IMR-90 (cell line): Measurements from ENCODE around the gene ATP8B3. TPM values are rescaled to one million over a fixed set of nuclear protein-coding genes. Genes with fewer than 3 reads are reported as not detected.

Experiments used
- ATAC-seq: fragments of 200-7000 bp; cut with Tn5 transposase; 2 replicates; pipeline ENCODE4 v1.9.1; 2020; ENCODE audit warnings: low read depth, mild to moderate bottlenecking, moderate library complexity
- BruUV-seq: library from RNA; stranded (reverse); fragments of 400-500 nt; replicated peaks from 2 replicates; lab custom pipeline; 2021; lab: Mats Ljungman, UMichigan
- CTCF ChIA-PET: fragments of 300-600 bp; formaldehyde crosslinking; extraction: SDS; loops from one replicate; lab custom pipeline; 2021; ENCODE audit warnings: antibody characterized with exemption; lab: Yijun Ruan, JAX
- POLR2A ChIA-PET: fragments of 300-600 bp; sonication (Branson Sonifier 250); formaldehyde crosslinking; loops from one replicate; lab custom pipeline; 2022; ENCODE audit warnings: antibody characterized with exemption; ENCODE audit not compliant: unreplicated experiment; lab: Charles Lee
- DNase-seq: peaks from one replicate; pipeline ENCODE4 v3.0.0; 2013
- H2AFZ ChIP-seq: replicated peaks from 2 replicates; pipeline ENCODE3; 2013; ENCODE audit warnings: low read length, mild to moderate bottlenecking; ENCODE audit not compliant: poor library complexity
- H2AK5ac ChIP-seq: 2 replicates; pipeline ENCODE4 v1.6.1; 2013; ENCODE audit warnings: low read depth, low read length, inconsistent platforms
- H2AK9ac ChIP-seq: replicated peaks from 2 replicates; pipeline ENCODE3; 2013; ENCODE audit warnings: mild to moderate bottlenecking, low read depth, low read length, moderate library complexity; ENCODE audit not compliant: poor library complexity
- H2BK120ac ChIP-seq: 2 replicates; pipeline ENCODE4 v1.6.1; 2013; ENCODE audit warnings: low read depth, low read length, inconsistent platforms
- H2BK15ac ChIP-seq: 3 replicates; pipeline ENCODE4 v1.6.1; 2013; ENCODE audit warnings: low read depth, low read length, inconsistent platforms
- H2BK20ac ChIP-seq: 2 replicates; pipeline ENCODE4 v1.6.1; 2013; ENCODE audit warnings: low read depth, mild to moderate bottlenecking, inconsistent platforms, low read length, moderate library complexity
- H2BK5ac ChIP-seq: 2 replicates; pipeline ENCODE4 v1.6.1; 2013; ENCODE audit warnings: mild to moderate bottlenecking, low read depth, low read length, inconsistent platforms; ENCODE audit not compliant: poor library complexity, severe bottlenecking
- H3K14ac ChIP-seq: replicated peaks from 2 replicates; pipeline ENCODE4 v1.6.1; 2013; ENCODE audit warnings: low read depth, low read length, inconsistent platforms
- H3K18ac ChIP-seq: 2 replicates; pipeline ENCODE4 v1.6.1; 2013; ENCODE audit warnings: low read depth, low read length, control low read depth
- H3K23ac ChIP-seq: 2 replicates; pipeline ENCODE4 v1.6.1; 2013; ENCODE audit warnings: low read depth, low read length, inconsistent platforms
- H3K27ac ChIP-seq: 2 replicates; pipeline ENCODE4 v1.5.1; 2013; ENCODE audit warnings: mild to moderate bottlenecking, control low read depth, low read length; ENCODE audit not compliant: insufficient read depth
- H3K27me3 ChIP-seq: 2 replicates; pipeline ENCODE4 v1.6.1; 2013; ENCODE audit warnings: low read length; ENCODE audit not compliant: control insufficient read depth, insufficient read depth
- H3K36me3 ChIP-seq: 2 replicates; pipeline ENCODE4 v1.6.1; 2013; ENCODE audit warnings: low read length, mixed read lengths; ENCODE audit not compliant: control insufficient read depth, insufficient read depth
- H3K4ac ChIP-seq: 2 replicates; pipeline ENCODE4 v1.6.1; 2013; ENCODE audit warnings: low read depth, low read length, inconsistent platforms
- H3K4me1 ChIP-seq: 2 replicates; pipeline ENCODE4 v1.6.1; 2013; ENCODE audit warnings: low read length, mixed read lengths; ENCODE audit not compliant: control insufficient read depth, insufficient read depth
- H3K4me2 ChIP-seq: 2 replicates; pipeline ENCODE4 v1.6.1; 2013; ENCODE audit warnings: low read depth, mild to moderate bottlenecking, control low read depth, low read length, moderate library complexity
- H3K4me3 ChIP-seq: 2 replicates; pipeline ENCODE4 v1.5.1; 2013; ENCODE audit warnings: low read depth, mild to moderate bottlenecking, control low read depth, low read length, moderate library complexity; ENCODE audit not compliant: insufficient read depth
- H3K56ac ChIP-seq: 2 replicates; pipeline ENCODE4 v1.6.1; 2013; ENCODE audit warnings: low read length, inconsistent platforms; ENCODE audit not compliant: insufficient read depth; ENCODE audit errors: extremely low read depth
- H3K79me1 ChIP-seq, 2 experiments: 2 replicates each; pipeline ENCODE4 v1.6.1; 2013; ENCODE audit warnings: low read length in 2 of 2, inconsistent platforms in 1 of 2, low read depth in 1 of 2
- H3K9ac ChIP-seq: 2 replicates; pipeline ENCODE4 v1.6.1; 2013; ENCODE audit warnings: low read depth, low read length, control low read depth
- H3K9me1 ChIP-seq: 2 replicates; pipeline ENCODE4 v1.6.1; 2013; ENCODE audit warnings: low read length, inconsistent platforms; ENCODE audit not compliant: insufficient read depth
- H3K9me3 ChIP-seq: 2 replicates; pipeline ENCODE4 v1.6.1; 2013; ENCODE audit warnings: low read length; ENCODE audit not compliant: control insufficient read depth, insufficient read depth
- H4K20me1 ChIP-seq: 2 replicates; pipeline ENCODE4 v1.6.1; 2013; ENCODE audit warnings: low read length, inconsistent platforms; ENCODE audit not compliant: insufficient read depth
- H4K5ac ChIP-seq: 2 replicates; pipeline ENCODE4 v1.6.1; 2013; ENCODE audit warnings: mild to moderate bottlenecking, low read depth, low read length, control low read depth
- H4K8ac ChIP-seq, 2 experiments: 2 replicates each; pipeline ENCODE4 v1.6.1; 2013; ENCODE audit warnings: low read depth in 2 of 2, low read length in 2 of 2, control low read depth in 1 of 2, inconsistent platforms in 1 of 2
- H4K91ac ChIP-seq: 2 replicates; pipeline ENCODE4 v1.6.1; 2013; ENCODE audit warnings: low read depth, low read length, inconsistent platforms; ENCODE audit not compliant: insufficient read depth
- BHLHE40 ChIP-seq: fragments of 150-350 bp; IDR thresholded peaks from 2 replicates; pipeline ENCODE4 v1.6.1; 2016; ENCODE audit warnings: mild to moderate bottlenecking, low read depth, low read length
- CHD1 ChIP-seq: IDR thresholded peaks from 2 replicates; pipeline ENCODE4 v1.6.1; 2012; ENCODE audit warnings: low read depth, low read length, improper control_type of control experiment
- CTCF ChIP-seq: conservative IDR thresholded peaks from 2 replicates; pipeline ENCODE4 v1.5.1; 2012; ENCODE audit warnings: mild to moderate bottlenecking, low read depth, low read length, improper control_type of control experiment
- ELK1 ChIP-seq: fragments of 150-350 bp; IDR thresholded peaks from 2 replicates; pipeline ENCODE4 v1.6.1; 2016; ENCODE audit warnings: low read depth, mild to moderate bottlenecking, low read length, moderate library complexity, borderline replicate concordance
- FOS ChIP-seq: fragments of 150-350 bp; IDR thresholded peaks from 2 replicates; pipeline ENCODE4 v1.6.1; 2016; ENCODE audit warnings: low read depth, low read length
- MAFK ChIP-seq: IDR thresholded peaks from 2 replicates; pipeline ENCODE4 v1.6.1; 2012; ENCODE audit warnings: low read depth, low read length, improper control_type of control experiment
- RCOR1 ChIP-seq: IDR thresholded peaks from 2 replicates; pipeline ENCODE4 v1.6.1; 2012; ENCODE audit warnings: mild to moderate bottlenecking, low read length, improper control_type of control experiment; ENCODE audit not compliant: insufficient replicate concordance
- WGBS, 2 experiments: methylation state at CpG; one replicate each; pipeline versions ENCODE4 v1.1.5 to v1.1.7; 2013; ENCODE audit warnings: missing lambda C conversion rate in 2 of 2; ENCODE audit not compliant: insufficient read length in 1 of 2; ENCODE audit errors: extremely low coverage in 2 of 2; 5-methylcytosine and 5-hydroxymethylcytosine counted together
- dilution Hi-C: fragments of 300-500 bp; cut with HindIII; formaldehyde crosslinking; loops from one replicate; pipeline ENCODE4 v1.14.3; 2018; ENCODE audit warnings: low sequenced_read_pairs; ENCODE audit not compliant: unreplicated experiment
- in situ Hi-C: fragments of 300-500 bp; cut with MboI; formaldehyde crosslinking; loops from 3 replicates; pipeline ENCODE4 v1.14.3; 2019; ENCODE audit warnings: low sequenced_read_pairs, inconsistent platforms, mixed read lengths
- intact Hi-C: fragments of 100-400 bp; cut with micrococcal nuclease; formaldehyde crosslinking; loops from 2 replicates; pipeline ENCODE4 v1.10.0; 2022
- polyA plus RNA-seq, 3 experiments: library from polyadenylated mRNA; depleted of rRNA; stranded (reverse); fragments of >200 nt; gene quantifications; 2 replicates each; pipeline ENCODE4 v1.2.3, GENCODE V29; 2012; ENCODE audit warnings: low replicate concordance in 1 of 3
- total RNA-seq: library from RNA; depleted of rRNA; stranded (reverse); fragments of >200 nt; gene quantifications from 2 replicates; pipeline ENCODE4 v1.2.3, GENCODE V29; 2012
- TF ChIP-seq, protein P1 (sequence below): fragments of 150-350 bp; IDR thresholded peaks from 2 replicates; pipeline ENCODE4 v1.6.1; 2017; ENCODE audit warnings: mild to moderate bottlenecking, antibody characterized with exemption, low read length, low read depth

The ATP8B3 gene
- total and polyA plus RNA-seq, 2 of the 4 experiments (the other 2 are of a cell fraction), result 1.6 to 8.1 TPM

GRCh38 chr19:1813192-1814182 lies 1.4 kb upstream of the ATP8B3 start:
- Histone ChIP-seq H4K91ac (peak overlapping the region; percentile 77; the same call in 1 of the 2 replicates), H3K27me3 (no peaks in the 10 kb centered on the region), H3K27ac (peak overlapping the region; percentile 4; the same call in 1 of the 2 replicates), H3K9me3 (no peaks in the 10 kb centered on the region), H2BK20ac (no peak overlapping the region), H2BK120ac (no peak overlapping the region), H4K20me1 (no peaks in the 10 kb centered on the region; the same call in 1 of the 2 replicates), H2AFZ (peak overlapping the region; percentile 97), H2BK5ac (peak overlapping the region; percentile 41), H3K4me1 (peaks cover 8% of the 10 kb centered on the region), H4K8ac (peak overlapping the region in 1 of 2 experiments; percentile 73; a peak in 2 of 4 replicates), H2BK15ac (no peak overlapping the region), H2AK9ac (peak overlapping the region; percentile 95), H2AK5ac (peak overlapping the region; percentile 94), H3K56ac (no peak overlapping the region), H3K4me2 (peak overlapping the region; percentile 98), H3K4ac (peak overlapping the region; percentile 82), H3K36me3 (peaks cover 26% of the 10 kb centered on the region), H3K9me1 (peaks cover 4% of the 10 kb centered on the region; the same call in 1 of the 2 replicates), H3K4me3 (peak overlapping the region; percentile 68; the same call in 1 of the 2 replicates), H3K23ac (0 out of 2 replicates have a peak overlapping the region, but pooled peaks have one; percentile 25), H3K14ac (0 out of 2 replicates have a peak overlapping the region, but pooled peaks have one; percentile 26), H4K5ac (no peak overlapping the region), H3K79me1 (peaks cover 0 to 9% of the 10 kb centered on the region in 2 experiments; a peak in 2 of 4 replicates), H3K18ac (no peak overlapping the region), H3K9ac (peak overlapping the region; percentile 69; the same call in 1 of the 2 replicates)
- intact Hi-C loops (no loop called here), dilution Hi-C loops (no loop called here), in situ Hi-C loops (no loop called here)
- DNase-seq (no peak), ATAC-seq (no peak)
- BruUV-seq, result no TSS peak
- CTCF ChIA-PET, result no interaction called here
- WGBS, 2 experiments, result 79% methylated on average over 8 of the region's 21 CpGs; no CpG with 5 or more reads in 1 of the 2 experiments
- TF ChIP-seq, protein P1, sequence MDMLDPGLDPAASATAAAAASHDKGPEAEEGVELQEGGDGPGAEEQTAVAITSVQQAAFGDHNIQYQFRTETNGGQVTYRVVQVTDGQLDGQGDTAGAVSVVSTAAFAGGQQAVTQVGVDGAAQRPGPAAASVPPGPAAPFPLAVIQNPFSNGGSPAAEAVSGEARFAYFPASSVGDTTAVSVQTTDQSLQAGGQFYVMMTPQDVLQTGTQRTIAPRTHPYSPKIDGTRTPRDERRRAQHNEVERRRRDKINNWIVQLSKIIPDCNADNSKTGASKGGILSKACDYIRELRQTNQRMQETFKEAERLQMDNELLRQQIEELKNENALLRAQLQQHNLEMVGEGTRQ, result no peak
- TF ChIP-seq CHD1 (no peak), FOS (no peak), BHLHE40 (no peak), MAFK (no peak), CTCF (no peak), ELK1 (no peak), RCOR1 (no peak)
- POLR2A ChIA-PET, result no interaction called here
